GM21526 (cell line): ENCODE measurements around the gene NHLH1.
"Not testable (repeated sequence)": the region's sequence is repeated elsewhere in the genome, so short reads cannot be mapped to it uniquely, and the experiment has no call there.

ENCODE experiments used
- ATAC-seq: cut with Tn5 transposase; IDR thresholded peaks from one replicate; pipeline ENCODE4 v1.9.1; 2021; ENCODE audit warnings: moderate library complexity; ENCODE audit not compliant: unreplicated experiment, low FRiP score

The NHLH1 gene

GRCh38 chr1:160375788-160376524, 9.1 kb downstream of the NHLH1 start:
- no peak for ATAC-seq

GRCh38 chr1:160376525-160377131, 9.8 kb downstream of the NHLH1 start:
- ATAC-seq = no peak

- no peak for ATAC-seq
Observed at GRCh38 chr1:160377585-160378206, 10.8 kb downstream of the NHLH1 start.

GRCh38 chr1:160384812-160385211, 17.9 kb downstream of the NHLH1 start:
- ATAC-seq = not testable (repeated sequence)

GRCh38 chr1:160388406-160388805, 21.5 kb downstream of the NHLH1 start:
- ATAC-seq = not testable (repeated sequence)

GRCh38 chr1:160394673-160395072, 27.8 kb downstream of the NHLH1 start:
- ATAC-seq = no peak

GRCh38 chr1:160397651-160398050, 30.8 kb downstream of the NHLH1 start:
- ATAC-seq = no peak

- no peak for ATAC-seq
Observed at GRCh38 chr1:160398823-160399222, 32.0 kb downstream of the NHLH1 start.

GRCh38 chr1:160399544-160400222, 32.8 kb downstream of the NHLH1 start:
- ATAC-seq = no peak

GRCh38 chr1:160400223-160400645, 33.4 kb downstream of the NHLH1 start, which contains the start of gene VANGL2:
TSS of gene VANGL2 (plus strand) at chr1:160400564. CDS start at chr1:160415838, 15,274 bp downstream.
- no peak for ATAC-seq

- ATAC-seq = no peak
Observed at GRCh38 chr1:160400646-160401486, 34.0 kb downstream of the NHLH1 start.

GRCh38 chr1:160401487-160401805, 34.6 kb downstream of the NHLH1 start:
- no peak for ATAC-seq

GRCh38 chr1:160402001-160402795, 35.3 kb downstream of the NHLH1 start:
- no peak for ATAC-seq

GRCh38 chr1:160403244-160403643, 36.4 kb downstream of the NHLH1 start:
- ATAC-seq = no peak

- no peak for ATAC-seq
Observed at GRCh38 chr1:160404094-160404493, 37.2 kb downstream of the NHLH1 start.

GRCh38 chr1:160405331-160405877, 38.5 kb downstream of the NHLH1 start:
- ATAC-seq = no peak

- no peak for ATAC-seq
Observed at GRCh38 chr1:160406131-160406968, 39.5 kb downstream of the NHLH1 start.
